Astrocyte of the spinal cord (primary cell): ENCODE data around the gene SLC9A9.

Experiments
- DNase-seq: peaks from one replicate; pipeline ENCODE4 v3.0.0; 2011; ENCODE audit warnings: low read depth, low spot score
- H3K4me3 ChIP-seq: 2 replicates; pipeline ENCODE4 v1.5.1; 2011; ENCODE audit warnings: low read depth, mild to moderate bottlenecking, low read length, moderate library complexity
- in situ Hi-C: cut with HindIII; loops from 2 replicates; pipeline ENCODE4 v1.10.0; 2017; ENCODE audit warnings: low sequenced_read_pairs
- TF ChIP-seq, protein P1 (sequence below): IDR thresholded peaks from 2 replicates; pipeline ENCODE4 v1.5.1; 2012; ENCODE audit warnings: low read depth, mild to moderate bottlenecking, low read length, inconsistent platforms

Gene SLC9A9

DNA sequence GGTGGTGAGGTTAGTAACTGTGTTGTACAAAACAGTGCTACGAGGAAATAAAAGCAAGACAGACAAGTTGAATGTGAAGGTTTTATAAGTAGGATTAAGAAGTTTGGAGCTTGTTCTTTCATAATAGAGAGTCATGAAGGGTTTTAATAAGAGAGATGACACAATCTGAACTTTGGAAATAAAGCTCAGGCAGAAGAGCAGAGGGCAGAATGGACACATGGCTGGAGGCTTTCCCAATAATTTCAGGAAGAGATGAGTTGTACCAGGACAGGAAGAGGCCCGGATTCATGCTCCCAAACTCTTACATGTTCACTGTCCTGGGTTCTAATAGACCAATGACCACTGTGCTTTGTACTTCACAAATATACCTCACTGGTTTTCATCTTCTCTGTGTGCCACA, 194.8 kb downstream of the SLC9A9 start:
- DNase-seq: no peak
- TF ChIP-seq, protein P1, sequence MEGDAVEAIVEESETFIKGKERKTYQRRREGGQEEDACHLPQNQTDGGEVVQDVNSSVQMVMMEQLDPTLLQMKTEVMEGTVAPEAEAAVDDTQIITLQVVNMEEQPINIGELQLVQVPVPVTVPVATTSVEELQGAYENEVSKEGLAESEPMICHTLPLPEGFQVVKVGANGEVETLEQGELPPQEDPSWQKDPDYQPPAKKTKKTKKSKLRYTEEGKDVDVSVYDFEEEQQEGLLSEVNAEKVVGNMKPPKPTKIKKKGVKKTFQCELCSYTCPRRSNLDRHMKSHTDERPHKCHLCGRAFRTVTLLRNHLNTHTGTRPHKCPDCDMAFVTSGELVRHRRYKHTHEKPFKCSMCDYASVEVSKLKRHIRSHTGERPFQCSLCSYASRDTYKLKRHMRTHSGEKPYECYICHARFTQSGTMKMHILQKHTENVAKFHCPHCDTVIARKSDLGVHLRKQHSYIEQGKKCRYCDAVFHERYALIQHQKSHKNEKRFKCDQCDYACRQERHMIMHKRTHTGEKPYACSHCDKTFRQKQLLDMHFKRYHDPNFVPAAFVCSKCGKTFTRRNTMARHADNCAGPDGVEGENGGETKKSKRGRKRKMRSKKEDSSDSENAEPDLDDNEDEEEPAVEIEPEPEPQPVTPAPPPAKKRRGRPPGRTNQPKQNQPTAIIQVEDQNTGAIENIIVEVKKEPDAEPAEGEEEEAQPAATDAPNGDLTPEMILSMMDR: no peak
- in situ Hi-C loops: no loop called here
- H3K4me3 ChIP-seq: no peak overlapping the region

DNA sequence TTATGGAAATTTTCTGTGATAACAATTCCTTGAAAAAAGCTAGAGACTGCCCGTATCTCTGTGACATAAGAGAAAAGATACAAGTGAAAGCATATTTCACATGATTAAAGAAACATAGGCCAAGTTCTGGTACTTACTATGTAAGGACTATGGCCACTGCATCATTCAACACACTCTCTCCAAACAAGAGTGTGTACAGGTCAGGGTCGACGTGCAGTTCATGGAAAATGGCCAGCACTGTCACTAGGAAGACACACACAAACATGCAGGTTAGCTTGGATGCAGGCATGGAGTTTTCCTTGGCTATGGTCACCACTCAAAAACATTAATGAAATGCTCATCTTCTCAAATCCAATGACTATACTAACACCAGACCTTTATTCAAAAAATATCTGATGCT, 196.2 kb downstream of the SLC9A9 start:
- TF ChIP-seq, protein P1: no peak
- no peak overlapping the region for H3K4me3 ChIP-seq
- no peak for DNase-seq
- in situ Hi-C loops: no loop called here

DNA sequence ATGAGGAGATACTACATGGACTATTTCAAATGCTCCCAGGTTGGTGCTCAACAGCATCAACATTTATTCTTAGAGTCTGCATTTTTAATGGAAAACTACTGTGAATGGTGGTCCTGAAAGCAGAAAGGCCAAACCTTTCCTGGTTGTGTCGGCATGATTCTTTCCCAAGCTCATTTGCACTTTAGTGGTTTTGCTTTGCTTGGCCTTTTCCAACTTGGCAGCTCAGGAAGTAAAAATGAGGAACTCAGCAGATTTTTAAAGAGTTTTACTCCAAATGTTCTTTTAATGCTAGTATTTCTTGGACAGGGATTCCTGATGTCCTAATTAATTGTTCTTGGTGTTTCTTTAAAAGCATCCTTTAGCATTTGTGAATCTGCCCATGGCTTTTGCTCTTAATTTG, 197.4 kb downstream of the SLC9A9 start:
- no peak for DNase-seq
- TF ChIP-seq, protein P1: no peak
- in situ Hi-C loops: no loop called here
- no peak overlapping the region for H3K4me3 ChIP-seq

DNA sequence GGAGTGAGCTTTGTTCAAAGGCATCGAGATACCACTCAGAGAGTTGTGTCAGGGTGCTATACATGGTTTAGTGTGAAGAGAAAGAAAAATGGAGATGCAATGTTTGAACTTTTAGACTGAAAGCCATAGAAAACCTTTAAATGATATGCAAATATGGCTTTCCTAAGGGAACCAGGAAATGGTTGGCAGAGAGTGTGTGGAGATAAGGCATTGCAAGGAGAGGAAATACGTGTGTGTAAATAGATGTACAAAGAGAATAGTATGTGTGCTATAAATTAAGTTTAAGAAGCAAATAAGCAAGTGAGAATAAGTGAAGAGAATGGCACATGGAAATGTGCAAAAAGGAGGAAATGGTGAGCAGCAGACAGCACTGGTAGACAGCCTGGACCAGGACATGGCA, 198.1 kb downstream of the SLC9A9 start:
- in situ Hi-C loops: no loop called here
- TF ChIP-seq, protein P1: no peak
- H3K4me3 ChIP-seq: no peak overlapping the region
- no peak for DNase-seq

DNA sequence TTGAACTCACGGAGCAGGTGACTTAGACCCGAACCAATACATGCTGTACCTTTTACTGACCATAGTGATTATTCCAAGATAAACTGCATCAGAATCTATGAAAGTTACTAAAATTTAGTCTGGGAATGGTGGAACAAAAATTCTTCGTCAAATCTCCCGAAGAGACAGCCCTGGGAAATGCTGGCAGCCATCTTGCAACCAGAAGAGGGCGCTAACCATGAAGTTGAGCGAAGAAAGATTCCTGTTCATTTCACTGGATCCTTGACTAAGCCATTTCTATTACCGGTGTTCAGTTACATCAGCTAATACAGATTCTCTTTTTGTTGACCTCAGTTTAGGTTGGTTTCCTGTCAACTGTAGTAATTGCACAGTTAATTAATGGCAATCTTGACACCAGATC, 199.6 kb downstream of the SLC9A9 start:
- in situ Hi-C loops: no loop called here
- H3K4me3 ChIP-seq: no peak overlapping the region
- DNase-seq: no peak
- TF ChIP-seq, protein P1: peak; percentile 24

DNA sequence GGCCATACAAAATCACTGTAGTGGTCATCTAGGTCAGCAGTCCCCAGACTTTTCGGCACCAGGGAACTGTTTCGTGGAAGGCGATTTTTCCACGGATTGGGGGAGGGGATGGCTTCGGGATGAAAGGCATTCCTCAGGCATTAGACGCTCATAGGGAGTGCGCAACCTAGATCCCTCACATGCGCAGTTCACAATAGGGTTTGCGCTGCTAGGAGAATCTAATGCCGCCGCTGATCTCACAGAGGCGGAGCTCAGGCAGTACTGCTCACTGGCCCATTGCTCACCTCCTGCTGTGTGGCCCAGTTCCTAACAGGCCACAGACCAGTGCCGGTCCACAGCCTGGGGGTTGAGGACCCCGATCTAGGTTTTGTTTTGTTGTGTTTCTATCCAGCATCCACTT, 200.1 kb downstream of the SLC9A9 start:
- no peak for DNase-seq
- TF ChIP-seq, protein P1: no peak
- no peak overlapping the region for H3K4me3 ChIP-seq
- in situ Hi-C loops: no loop called here
